M059J (cell line): ENCODE measurements around the gene ATG7. TPM values are rescaled to one million over a fixed set of nuclear protein-coding genes. Genes with fewer than 3 reads are reported as not detected.
A peak's percentile ranks its signal among the peaks of the same experiment; 100 is the strongest.
"Not testable (repeated sequence)": the region's sequence is repeated elsewhere in the genome, so short reads cannot be mapped to it uniquely, and the experiment has no call there.

Source experiments
- DNase-seq: peaks from one replicate; pipeline ENCODE4 v3.0.0-alpha.2; 2012; ENCODE audit warnings: low read depth
- total RNA-seq: library from RNA; depleted of rRNA; stranded (reverse); fragments of >200 nt; shearing (Covaris generic); gene quantifications from 2 replicates; pipeline ENCODE4 v1.2.3, GENCODE V29; 2014

The ATG7 gene
- total RNA-seq, 1 experiment from 2014 or later, result 68.7 TPM

- DNase-seq, result no peak
These were observed 118.4 kb downstream of the ATG7 start for GRCh38 chr3:11390411-11391131.

DNA sequence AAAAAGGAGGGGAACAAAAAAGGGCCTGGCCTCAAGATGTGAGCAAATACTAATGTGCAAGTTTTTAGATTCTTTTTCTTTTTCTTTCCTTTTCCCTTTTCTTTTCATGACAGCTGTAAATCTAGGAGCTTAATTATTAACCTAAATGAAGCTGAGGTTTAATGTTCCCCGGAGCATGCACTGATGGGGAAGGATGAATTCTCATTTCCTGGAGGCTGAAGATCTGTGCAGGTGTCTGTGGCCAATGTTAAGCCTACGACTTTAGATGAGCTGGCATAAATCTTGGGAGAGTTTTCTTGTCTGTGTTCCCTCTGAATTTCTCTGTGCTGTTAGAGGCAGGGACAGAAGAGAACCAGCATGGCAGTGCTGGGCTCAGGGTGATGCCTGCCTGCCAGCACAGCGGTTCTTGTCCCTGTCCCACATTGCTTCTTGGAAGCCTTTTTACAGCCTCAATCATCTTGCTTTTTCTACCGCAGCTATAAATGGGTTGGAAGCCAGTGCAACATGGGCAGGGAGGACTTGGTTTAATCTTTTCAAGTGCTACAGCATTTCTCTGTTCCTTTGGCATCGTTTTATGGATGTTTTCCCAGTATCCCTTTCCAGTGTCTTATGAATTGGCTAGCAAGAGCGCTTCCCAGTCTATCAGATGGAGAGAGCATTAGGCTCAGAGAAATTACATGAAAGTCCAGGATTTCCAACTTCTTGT is 119.1 kb downstream of the ATG7 start:
- no peak for DNase-seq

DNA sequence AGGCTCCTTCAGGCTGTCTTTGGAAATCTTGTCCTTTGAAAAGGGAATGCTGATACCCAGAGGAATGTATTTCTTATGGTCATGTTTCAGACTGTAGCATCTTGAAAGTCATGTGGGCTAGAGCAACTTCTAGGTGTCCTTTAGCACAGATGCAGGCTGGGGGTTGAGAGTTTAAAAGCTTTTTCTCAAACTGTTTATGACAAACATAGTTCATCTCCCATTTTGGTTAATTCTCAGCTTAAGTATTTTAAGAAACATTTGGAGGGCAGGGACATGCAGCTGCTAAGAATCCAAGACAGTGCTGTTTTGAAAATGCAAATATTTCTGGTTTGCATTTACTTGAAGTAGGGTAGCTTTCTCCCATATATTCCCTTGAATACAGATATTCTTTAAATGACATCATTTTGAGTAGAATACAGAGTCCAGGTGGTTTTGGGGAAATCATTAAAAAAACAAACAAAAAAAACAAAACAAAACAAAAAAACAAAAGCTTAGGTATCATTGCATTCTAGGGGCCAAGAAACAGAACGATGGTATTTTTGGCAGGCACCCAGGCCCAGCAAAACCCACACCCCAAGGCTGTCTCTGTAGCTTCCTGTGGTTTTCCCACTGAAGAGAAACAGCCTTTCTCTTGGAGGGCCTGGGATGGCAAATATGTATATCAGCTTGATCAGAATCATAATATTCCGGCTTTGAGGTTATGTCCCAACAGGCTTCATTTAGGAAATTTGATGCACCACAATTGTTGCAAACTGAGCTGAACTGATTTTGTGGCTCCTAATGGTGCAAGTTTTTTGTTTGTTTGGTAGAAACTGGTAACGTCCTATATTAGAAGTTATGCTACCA is 120.0 kb downstream of the ATG7 start:
- peak; percentile 79 for DNase-seq

DNA sequence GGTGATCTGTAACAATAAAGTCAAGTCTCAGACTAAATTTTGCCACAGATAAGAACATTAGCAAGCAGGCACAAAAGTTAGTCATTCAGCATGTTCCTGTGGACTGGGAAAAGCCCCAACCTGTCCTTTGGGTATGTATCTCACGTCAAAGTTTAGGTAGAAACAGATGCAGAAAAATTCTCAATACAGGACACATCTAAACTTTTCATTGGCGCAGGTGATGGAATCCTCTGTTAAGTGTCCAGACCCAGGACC is 120.6 kb downstream of the ATG7 start:
- DNase-seq, result no peak

GRCh38 chr3:11393401-11393800 is 121.2 kb downstream of the ATG7 start:
- DNase-seq, result no peak

DNA sequence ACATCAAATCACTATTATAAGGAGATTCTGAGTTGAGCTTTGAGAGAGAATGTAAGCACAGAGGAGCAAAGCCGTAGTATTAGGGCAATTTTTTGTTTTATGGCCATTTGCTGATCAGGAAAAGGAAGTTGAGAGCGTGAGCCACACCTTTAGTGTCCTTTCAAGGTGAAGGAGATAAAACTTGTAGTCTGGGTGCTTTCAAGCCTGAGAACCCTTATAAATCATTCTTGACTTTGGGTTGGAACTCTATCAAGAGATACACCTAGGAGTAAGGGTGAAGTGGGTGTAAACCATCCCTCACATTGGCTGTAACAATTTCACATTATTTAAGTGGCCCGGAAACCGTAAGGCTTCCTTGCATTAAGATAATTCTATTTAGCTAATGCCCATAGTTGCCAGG is 122.2 kb downstream of the ATG7 start:
- no peak for DNase-seq

DNA sequence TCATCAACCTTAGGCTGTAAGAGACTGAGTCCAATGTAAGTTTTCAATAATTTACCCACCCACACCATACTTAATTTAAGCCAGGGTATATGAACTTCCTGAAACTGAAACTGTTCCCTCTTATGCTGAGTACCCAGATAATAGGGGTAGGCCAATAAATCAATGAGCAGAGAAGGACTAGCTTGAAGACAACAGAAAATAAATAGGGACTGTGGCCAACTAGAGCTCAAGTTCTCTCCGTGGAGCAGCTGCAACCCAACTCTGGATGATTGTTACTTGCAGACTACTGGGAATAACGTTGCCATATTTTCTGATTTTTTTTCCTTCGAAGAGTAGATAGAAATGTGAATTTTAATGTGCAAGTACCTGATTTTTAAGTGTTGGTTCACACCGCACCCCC is 128.0 kb downstream of the ATG7 start:
- DNase-seq, result no peak

DNA sequence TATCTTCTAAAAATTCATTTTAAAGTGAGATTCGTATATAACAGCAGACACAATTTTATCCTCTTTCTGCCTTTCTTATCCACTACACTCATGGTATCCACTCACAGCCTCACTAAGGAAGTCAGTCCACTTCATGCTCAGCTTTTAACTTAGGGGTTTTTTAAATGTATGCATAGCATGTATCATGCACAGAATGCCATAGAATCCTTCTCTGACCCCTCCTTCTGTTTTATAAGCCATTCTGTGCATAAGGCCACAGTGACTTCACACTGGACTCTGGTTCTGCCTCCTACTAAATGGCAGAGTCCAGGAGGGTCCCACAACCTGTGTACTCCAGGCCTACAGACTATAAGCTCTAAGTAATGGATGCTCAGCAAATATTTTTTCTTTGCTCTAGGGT is 129.2 kb downstream of the ATG7 start:
- DNase-seq, result no peak

- no peak for DNase-seq
These were observed 133.1 kb downstream of the ATG7 start for GRCh38 chr3:11405323-11405722.

DNA sequence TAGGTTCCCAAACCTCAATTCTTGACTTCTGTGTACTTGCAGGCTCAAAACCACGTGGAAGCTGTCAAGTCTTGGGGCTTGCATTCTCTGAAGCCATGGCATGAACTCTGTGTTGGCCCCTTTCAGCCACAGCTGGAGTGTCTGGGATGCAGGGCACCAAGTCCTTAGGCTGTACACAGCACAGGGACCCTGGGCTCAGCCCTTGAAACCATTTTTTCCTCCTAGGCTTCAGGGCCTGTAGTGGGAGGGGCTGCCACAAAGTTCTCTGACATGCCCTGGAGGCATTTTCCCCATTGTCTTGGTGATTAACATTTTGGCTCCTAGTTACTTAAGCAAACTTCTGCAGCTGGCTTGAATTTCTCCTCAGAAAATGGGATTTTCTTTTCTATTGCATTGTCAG is 135.4 kb downstream of the ATG7 start:
- peak; percentile 12 for DNase-seq

- not testable (repeated sequence) for DNase-seq
These were observed 136.2 kb downstream of the ATG7 start for GRCh38 chr3:11408324-11408859.

- no peak for DNase-seq
These were observed 138.4 kb downstream of the ATG7 start for GRCh38 chr3:11410564-11410963.

- DNase-seq, result no peak
These were observed 139.8 kb downstream of the ATG7 start for GRCh38 chr3:11411956-11412355.

GRCh38 chr3:11413071-11413470 is 140.9 kb downstream of the ATG7 start:
- no peak for DNase-seq

GRCh38 chr3:11415099-11415498 is 142.9 kb downstream of the ATG7 start:
- DNase-seq, result no peak

DNA sequence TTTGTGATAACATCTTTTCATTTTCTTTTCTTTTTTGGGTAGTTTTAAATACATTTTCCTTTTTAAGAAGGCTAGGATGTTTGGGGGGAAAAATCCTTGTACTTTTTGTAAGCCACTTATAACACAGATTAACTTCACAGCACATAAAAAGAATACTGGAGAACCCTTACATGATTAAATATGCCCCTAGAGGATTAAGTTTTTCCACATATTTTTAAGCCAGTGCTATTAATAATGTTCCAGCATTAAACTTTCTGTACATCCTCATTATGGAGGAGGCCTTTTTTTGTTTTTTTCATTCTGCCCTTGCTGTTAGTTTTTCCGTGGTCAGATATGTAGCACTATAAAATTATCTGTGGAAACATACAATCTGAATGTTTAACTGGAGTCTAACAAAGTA is 147.9 kb downstream of the ATG7 start:
- DNase-seq, result no peak

DNA sequence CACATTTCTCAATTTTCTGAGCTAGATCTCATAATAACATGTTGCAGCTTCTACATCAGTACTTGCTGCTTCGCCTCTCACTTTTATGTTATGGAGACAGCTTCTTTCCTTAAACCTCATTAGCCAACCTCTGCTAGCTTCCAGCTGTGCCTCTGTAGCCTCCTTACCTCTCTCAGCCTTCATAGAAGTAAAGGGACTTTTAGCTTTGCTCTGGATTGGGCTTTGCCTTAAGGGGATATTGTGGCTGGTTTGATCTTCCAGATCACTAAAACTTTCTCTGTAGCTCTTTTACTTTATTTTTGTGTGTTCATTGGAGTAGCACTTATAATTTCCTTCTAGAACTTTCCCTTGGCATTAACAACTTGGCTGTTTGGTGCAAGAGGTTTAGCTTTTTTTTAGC is 150.1 kb downstream of the ATG7 start:
- DNase-seq, result no peak

GRCh38 chr3:11423868-11424267 is 151.7 kb downstream of the ATG7 start:
- no peak for DNase-seq

DNA sequence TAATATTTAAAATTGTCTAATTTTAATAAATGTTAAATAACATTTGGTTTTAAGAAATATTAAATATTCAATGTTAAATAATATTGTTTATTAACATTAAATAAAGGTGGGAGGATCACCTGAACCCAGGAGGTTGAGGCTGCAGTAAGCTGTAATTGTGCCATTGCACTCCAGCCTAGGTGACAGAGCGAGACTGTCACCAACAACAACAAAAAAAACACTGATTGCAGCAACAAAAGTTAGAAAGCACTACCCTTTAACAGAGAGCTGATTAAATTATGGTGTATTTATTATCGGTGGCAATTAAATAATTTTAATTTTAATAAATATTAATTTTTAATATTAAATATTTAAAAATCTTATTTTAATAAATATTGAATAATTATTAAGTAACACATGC is 152.1 kb downstream of the ATG7 start:
- DNase-seq, result no peak

DNA sequence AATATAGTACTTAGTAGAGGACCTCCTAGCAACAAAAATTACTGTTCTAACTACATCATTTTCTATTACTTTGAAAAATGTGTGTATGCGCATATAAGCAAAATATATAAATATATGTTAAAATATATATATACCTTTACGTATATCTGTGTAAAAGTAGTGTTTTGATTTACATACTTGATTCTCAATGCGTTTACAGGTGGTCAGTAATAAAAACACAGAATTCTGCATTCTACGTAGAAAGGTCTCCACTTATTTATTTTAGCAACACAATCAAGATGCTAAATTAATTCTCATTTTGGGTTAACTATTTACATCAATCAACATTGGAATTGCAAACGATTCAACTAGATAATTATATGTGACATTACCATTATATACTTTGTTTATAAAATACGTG is 158.0 kb downstream of the ATG7 start:
- DNase-seq, result no peak

DNA sequence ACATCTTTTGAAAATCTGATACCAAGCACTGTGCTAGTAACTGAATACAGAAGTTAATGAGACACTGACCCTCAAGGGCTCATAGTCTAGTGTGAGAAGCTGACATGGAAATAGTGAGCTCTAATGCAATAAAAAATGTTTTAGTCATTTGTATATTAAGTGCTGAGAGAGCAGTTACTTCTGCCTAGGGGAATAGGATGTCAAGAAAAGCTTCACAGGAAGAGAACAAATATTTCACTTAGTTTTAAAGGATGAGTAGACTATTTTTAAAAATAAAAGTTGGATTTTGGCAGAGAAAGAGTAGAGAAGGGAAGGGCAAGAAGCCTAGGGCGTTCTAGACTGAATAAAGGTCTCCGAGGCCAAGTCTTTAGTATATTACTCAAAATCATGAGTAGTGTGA is 158.4 kb downstream of the ATG7 start:
- DNase-seq, result no peak

DNA sequence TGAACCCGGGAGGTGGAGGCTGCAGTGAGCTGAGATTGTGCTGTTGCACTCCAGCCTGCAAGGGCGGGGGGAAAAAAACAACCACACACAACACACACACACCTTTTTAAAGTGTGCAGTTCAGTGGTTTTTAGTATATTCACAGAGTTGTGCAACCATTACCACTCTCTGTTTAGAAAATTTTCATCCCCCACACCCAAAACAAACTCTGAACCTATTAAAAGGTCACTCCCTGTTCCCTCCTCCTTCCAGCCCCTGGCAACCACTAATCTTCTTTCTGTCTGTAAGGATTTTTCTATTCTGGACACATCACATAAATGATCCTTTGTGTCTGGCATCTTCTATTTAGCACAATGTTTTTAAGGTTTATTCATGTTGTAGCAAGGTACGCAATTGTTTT is 159.1 kb downstream of the ATG7 start:
- no peak for DNase-seq
